SKM-1 treated with dmso at 0.1 percent for 144 hours (cell line): ENCODE results near the gene ZER1.
A peak's percentile ranks its signal among the peaks of the same experiment; 100 is the strongest.

ENCODE experiments used
- DNase-seq: peaks from one replicate; lab custom pipeline; 2025; ENCODE audit not compliant: unreplicated experiment; lab: John Stamatoyannopoulos, UW

Gene ZER1

GRCh38 chr9:128743421-128743820 lies 28.3 kb downstream of the ZER1 start:
- DNase-seq: no peak

GRCh38 chr9:128742401-128742800 lies 29.3 kb downstream of the ZER1 start:
- no peak for DNase-seq

GRCh38 chr9:128735373-128735772 lies 36.4 kb downstream of the ZER1 start:
- DNase-seq: no peak

- peak; percentile 60 for DNase-seq
Observed at GRCh38 chr9:128733256-128733655, 38.5 kb downstream of the ZER1 start.

GRCh38 chr9:128732576-128732975 lies 39.2 kb downstream of the ZER1 start:
- peak; percentile 9 for DNase-seq

DNA sequence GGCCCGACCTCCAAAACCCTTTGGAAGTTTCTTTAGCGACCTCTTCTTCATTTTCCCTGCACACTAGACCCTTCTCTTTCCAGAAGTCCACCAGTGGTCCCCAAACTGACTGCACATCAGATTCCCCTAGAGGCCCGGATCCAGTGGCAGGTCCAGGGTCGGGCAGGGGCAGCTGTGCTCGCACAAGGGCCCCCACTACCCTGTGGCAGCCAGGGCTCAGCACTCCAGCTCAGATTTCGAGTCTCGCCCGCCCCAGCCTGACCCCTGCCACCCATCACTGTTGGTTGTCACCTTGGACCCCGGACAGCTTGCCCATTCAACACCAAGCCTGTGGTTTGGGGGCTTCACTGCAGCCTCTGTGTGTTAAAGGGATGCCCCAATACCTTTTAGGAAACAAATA lies 40.0 kb downstream of the ZER1 start:
- no peak for DNase-seq

DNA sequence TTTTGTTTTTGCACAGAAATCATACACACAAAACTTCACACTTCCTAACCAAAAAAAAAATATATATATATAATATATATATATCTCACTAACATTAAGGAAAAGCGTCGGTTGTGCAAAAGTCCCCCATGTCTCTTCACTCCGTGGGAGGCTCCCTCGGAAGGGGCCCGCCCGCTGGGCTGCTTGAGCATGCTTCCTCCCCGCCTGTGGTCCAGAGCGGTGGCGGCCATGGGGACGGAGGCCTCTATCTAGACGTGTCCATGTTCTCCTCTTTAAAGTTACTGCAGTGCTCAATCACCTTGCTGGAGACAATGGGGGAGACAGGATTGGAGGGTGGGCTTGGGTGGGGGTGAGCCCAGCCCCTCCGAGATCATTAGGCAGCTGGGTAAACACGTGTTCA lies 40.6 kb downstream of the ZER1 start:
- no peak for DNase-seq

GRCh38 chr9:128729766-128730517 lies 41.8 kb downstream of the ZER1 start:
- no peak for DNase-seq

- DNase-seq: no peak
Observed at GRCh38 chr9:128729302-128729701, 42.4 kb downstream of the ZER1 start.

DNA sequence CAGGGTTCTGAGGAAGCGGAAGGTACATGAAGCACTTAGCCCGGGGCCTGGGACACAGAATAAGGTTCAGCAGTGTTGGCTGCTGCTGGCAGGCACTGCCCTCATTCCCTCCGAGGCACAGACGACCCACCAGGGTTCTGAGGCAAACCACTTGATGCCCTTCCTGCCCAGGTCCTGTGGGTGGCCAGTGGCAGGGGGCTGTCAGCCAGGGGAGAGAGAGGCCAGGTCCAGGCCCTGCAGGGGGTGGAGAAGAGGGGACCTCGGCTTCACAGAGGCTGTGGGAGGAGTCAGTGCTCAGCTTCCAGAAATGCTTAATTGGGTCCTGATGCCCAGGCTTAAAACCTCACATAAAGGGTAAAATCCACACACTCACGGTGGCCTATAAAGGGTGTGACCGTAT lies 43.4 kb downstream of the ZER1 start:
- DNase-seq: no peak

GRCh38 chr9:128727640-128728248 lies 44.0 kb downstream of the ZER1 start:
- DNase-seq: no peak

GRCh38 chr9:128724744-128725211 lies 46.9 kb downstream of the ZER1 start:
- DNase-seq: peak; percentile 31

DNA sequence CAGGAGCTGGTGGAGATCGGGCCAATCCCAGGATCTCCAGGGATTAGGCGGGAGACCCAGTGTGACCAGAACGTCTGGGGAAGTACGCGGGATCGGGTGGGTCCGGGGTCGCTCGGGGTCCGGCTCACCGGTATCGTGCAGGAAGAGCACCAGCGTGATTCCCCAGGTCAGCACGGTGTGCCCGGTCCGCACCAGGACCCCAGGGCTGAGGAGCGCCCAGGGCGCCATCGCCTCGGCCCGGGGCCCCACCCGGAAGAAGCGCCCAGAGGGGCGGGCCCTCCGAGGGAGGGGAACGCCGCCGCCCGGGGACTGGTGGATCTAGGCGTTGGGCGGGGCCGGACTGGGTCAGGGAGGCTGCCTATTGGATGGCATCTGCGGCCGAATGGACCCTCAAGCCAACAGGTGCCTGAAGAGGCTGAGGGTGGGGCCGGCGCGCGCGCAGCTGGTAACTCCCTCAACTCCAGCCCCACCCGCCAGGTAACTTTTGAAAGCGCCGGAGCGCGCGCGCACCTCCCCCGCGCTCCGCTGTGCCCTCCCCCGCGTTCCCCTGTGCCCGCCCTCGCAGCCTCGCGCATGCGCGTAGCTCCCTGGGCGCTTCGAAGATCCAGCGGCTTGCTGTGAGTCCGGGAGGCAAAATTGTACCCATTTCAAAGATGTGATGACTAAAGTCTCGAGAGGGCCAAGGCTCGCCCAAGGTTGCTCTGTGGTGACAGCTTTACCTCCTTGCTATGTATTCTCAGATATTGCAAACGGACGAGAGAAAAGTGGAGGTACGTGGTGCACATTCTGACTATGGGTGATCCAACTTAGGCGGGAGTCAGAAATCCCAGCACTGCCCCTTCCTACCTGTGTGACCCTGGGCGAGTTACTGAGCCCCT lies 47.6 kb downstream of the ZER1 start, which contains the start of gene ZDHHC12:
Gene ZDHHC12 (minus strand): TSS at position 262 of the 878 bp plus-strand sequence. CDS start 34 bp downstream, at position 228.
- peak; percentile 98 for DNase-seq

GRCh38 chr9:128723352-128723865 lies 48.3 kb downstream of the ZER1 start:
- no peak for DNase-seq

- DNase-seq: no peak
Observed at GRCh38 chr9:128722380-128723351, 49.1 kb downstream of the ZER1 start.

DNA sequence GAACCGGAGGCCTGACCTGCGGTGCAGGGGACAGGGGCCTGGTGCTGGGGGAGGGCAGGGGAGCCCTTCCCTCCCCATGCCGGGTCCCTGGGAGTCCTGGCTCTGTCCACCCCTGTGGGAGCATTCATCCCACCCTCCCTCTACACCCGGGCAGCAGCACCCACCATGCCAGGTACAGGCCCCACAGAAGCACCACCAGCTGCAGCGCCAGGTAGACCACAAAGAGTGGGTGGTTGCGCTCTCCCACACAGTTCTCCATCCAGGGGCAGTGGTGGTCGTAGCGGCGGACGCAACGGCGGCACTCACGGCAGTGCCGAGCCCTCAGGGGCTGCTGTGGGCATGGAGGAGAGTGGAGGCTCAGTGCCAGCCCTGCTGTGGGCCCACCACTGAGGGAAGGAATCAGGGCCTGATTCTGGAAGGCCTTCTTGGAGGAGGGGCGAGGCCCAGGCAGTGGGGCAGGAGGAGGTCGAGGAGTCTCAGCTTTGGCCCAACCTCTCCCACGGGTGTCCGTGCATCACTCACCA lies 50.2 kb downstream of the ZER1 start:
- DNase-seq: no peak

GRCh38 chr9:128720841-128721486 lies 50.8 kb downstream of the ZER1 start:
- DNase-seq: no peak

GRCh38 chr9:128719919-128720605 lies 51.7 kb downstream of the ZER1 start:
- no peak for DNase-seq

- no peak for DNase-seq
Observed at GRCh38 chr9:128718475-128718874, 53.3 kb downstream of the ZER1 start.
